ENCODE data around the gene IRS2.

DNA sequence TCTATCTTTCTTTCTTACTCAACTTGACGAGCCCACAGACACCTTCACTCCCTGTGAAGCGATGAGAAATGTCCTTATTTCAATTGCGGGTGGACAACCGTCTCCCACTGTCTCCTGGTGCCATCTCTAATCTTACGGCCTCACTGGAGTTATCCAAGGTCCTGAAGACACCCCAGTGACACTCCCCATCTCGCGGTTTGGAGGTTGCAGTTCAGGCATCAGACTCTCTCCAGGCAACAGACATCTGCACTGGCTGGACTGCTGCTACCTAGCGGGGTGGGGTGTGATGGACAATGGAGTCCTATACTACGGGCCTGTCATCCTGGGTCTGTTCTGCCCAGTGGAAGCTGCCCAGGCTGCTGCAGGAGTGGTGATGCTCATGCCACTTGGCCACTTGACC is 18.3 kb upstream of the IRS2 start:
- TF ChIP-seq, protein P1, sequence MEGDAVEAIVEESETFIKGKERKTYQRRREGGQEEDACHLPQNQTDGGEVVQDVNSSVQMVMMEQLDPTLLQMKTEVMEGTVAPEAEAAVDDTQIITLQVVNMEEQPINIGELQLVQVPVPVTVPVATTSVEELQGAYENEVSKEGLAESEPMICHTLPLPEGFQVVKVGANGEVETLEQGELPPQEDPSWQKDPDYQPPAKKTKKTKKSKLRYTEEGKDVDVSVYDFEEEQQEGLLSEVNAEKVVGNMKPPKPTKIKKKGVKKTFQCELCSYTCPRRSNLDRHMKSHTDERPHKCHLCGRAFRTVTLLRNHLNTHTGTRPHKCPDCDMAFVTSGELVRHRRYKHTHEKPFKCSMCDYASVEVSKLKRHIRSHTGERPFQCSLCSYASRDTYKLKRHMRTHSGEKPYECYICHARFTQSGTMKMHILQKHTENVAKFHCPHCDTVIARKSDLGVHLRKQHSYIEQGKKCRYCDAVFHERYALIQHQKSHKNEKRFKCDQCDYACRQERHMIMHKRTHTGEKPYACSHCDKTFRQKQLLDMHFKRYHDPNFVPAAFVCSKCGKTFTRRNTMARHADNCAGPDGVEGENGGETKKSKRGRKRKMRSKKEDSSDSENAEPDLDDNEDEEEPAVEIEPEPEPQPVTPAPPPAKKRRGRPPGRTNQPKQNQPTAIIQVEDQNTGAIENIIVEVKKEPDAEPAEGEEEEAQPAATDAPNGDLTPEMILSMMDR (IDR thresholded peaks at IDR 0.05), result no peak
- TF ChIP-seq POLR2A (IDR thresholded peaks at IDR 0.05), result no peak

All from breast epithelium (tissue), 3 donors.